MG63 (cell line): ENCODE measurements around the gene EGFR. TPM values are rescaled to one million over a fixed set of nuclear protein-coding genes. Genes with fewer than 3 reads are reported as not detected.

ENCODE experiments used
- DNase-seq: peaks from one replicate; pipeline ENCODE4 v3.0.0-alpha.2; 2020
- H3K27me3 ChIP-seq: fragments of 250-450 bp; sonication (Bioruptor Pico); 2 replicates; pipeline ENCODE4 v1.5.1; 2020; ENCODE audit warnings: mild to moderate bottlenecking, moderate library complexity
- H3K36me3 ChIP-seq: fragments of 250-450 bp; sonication (Bioruptor Pico); 2 replicates; pipeline ENCODE4 v1.5.1; 2020; ENCODE audit warnings: mild to moderate bottlenecking, moderate library complexity
- H3K4me3 ChIP-seq: fragments of 250-450 bp; sonication (Bioruptor Pico); 2 replicates; pipeline ENCODE4 v1.5.1; 2020; ENCODE audit warnings: mild to moderate bottlenecking, moderate library complexity
- H3K9me3 ChIP-seq: fragments of 250-450 bp; sonication (Bioruptor Pico); 2 replicates; pipeline ENCODE4 v1.5.1; 2020; ENCODE audit warnings: mild to moderate bottlenecking, moderate library complexity
- total RNA-seq: library from RNA; depleted of rRNA; stranded (reverse); fragments of >200 nt; shearing (Covaris generic); gene quantifications from 2 replicates; pipeline ENCODE4 v1.2.3, GENCODE V29; 2014; ENCODE audit warnings: low replicate concordance

EGFR gene
- total RNA-seq, 1 experiment from 2014 or later, result 20.3 TPM

DNA sequence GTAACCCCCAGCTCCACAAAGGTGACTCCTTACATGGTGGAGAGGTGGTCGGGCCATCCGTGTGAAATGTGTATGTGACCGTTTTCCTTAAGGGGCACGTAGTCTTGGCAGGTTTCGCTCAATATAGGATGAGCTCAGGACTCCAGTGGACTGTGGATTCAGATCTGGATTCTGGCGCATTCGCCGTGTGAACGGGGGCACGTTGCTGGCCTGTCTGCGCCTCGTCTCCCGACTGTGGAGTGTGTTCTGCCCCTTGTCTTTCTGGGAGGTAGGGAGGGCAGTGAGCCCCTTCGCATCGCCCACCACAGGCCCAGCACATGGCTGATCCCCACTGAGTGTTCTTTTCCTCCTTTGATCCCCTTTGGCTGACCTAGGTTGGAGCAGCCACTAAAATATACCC is 165.1 kb downstream of the EGFR start:
- Histone ChIP-seq H3K4me3 (no peak overlapping the region), H3K27me3 (no peaks in the 10 kb centered on the region), H3K36me3 (peaks cover 77% of the 10 kb centered on the region), H3K9me3 (no peaks in the 10 kb centered on the region)
- DNase-seq, result no peak

- Histone ChIP-seq H3K9me3 (no peaks in the 10 kb centered on the region), H3K36me3 (peaks cover 75% of the 10 kb centered on the region), H3K27me3 (no peaks in the 10 kb centered on the region), H3K4me3 (no peak overlapping the region)
- DNase-seq, result peak; percentile 79
Observed at GRCh38 chr7:55185321-55185802, 166.5 kb downstream of the EGFR start.

GRCh38 chr7:55185941-55186609 is 167.3 kb downstream of the EGFR start:
- peak; percentile 95 for DNase-seq
- H3K36me3 ChIP-seq, result peaks cover 71% of the 10 kb centered on the region
- H3K9me3 ChIP-seq, result no peaks in the 10 kb centered on the region
- H3K4me3 ChIP-seq, result no peak overlapping the region
- no peaks in the 10 kb centered on the region for H3K27me3 ChIP-seq

DNA sequence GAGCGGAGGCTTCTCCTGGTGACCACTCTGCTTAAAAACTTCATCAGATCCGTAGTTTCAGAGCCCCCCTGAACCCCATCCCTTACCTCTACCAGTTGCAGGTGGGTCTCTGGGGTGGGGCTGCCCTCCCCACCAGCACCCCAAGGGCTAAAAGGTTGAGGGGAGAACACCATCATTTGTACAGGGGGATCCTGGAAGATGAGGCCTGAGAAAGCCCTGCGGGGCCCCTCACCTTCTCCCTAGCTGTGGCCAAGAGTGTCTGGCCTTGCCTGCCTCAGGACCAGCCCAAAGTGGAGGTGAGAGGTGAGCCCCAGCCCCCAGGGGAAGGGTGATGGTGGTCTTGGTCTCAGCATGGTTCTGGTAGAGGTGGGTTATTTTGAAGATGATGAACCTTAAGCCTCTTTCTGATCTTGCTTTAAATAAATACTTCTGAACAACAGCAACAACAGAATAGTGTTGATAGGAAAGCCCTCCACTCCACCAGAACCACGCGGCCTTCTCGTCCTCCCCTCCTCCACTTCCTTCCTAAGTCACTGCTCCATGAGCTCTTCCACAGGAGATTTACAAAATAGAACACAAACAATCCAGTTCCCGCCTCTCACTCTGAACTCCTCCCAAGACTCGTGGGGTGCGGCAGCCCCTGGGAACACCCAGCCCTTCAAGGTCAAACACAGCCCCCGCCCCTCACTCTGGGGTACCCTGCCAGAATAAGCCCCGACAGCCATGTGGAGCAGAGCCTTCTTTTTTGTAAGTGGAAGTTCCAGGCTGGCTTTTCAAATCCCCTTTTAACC is 169.1 kb downstream of the EGFR start:
- Histone ChIP-seq H3K27me3 (no peaks in the 10 kb centered on the region), H3K9me3 (no peaks in the 10 kb centered on the region), H3K36me3 (peaks cover 59% of the 10 kb centered on the region), H3K4me3 (no peak overlapping the region)
- no peak for DNase-seq

DNA sequence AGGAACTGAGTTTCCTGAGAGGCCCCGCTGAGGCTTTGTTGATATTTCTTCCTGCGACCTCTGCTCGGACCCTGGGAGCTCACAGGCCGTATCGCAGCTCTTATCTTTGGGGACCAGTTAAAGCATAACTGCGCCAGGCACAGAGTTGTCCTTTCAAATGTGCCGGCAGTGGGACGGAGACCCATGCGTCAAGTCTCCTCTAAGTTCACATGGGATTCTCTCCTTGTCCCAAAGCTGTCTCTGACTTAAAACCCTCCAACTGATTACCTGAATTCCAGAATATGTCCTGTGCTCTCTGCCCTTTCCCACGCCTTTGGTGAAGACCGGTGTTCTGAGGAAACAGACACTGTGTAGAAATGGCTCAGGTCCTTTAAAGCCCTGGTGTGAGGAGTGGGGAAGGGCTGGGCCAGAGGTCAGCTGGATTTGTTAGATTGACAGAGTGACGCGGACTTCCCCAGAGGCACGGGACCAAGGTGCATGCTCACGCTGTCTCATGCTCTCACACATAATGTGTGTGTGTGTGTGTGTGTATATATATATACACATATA is 169.8 kb downstream of the EGFR start:
- Histone ChIP-seq H3K27me3 (no peaks in the 10 kb centered on the region), H3K4me3 (no peak overlapping the region), H3K36me3 (peaks cover 55% of the 10 kb centered on the region), H3K9me3 (no peaks in the 10 kb centered on the region)
- DNase-seq, result no peak

DNA sequence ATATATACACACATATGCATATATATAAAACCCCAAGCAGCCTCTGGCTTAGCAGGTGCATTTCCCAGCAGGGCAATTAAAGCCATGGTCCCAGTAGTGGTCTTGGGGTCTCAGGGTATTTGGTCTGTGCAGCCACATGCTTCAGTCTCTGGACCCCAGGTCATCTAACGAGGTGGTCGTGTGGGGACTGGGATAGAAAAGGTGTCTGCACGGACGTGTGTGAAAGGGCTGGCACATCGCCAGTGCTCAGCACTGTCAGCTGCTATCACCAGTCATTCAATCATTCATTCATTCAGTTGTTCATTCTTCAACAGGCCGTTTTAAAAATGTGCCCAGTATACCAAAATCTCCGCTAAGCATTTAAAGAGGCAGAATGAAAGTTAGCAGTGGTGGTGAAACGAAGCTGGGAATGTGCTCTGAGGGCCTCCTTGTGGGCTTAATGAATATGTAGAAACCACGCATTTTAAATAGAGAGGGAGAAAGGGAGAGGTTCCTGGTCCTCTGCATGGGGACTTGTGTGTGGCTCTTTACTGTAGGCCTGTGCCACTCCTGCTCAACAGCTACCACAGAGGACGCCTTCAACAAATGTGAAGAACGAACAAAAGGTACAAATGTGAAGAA is 170.4 kb downstream of the EGFR start:
- no peaks in the 10 kb centered on the region for H3K9me3 ChIP-seq
- H3K36me3 ChIP-seq, result peaks cover 50% of the 10 kb centered on the region
- no peak overlapping the region for H3K4me3 ChIP-seq
- no peaks in the 10 kb centered on the region for H3K27me3 ChIP-seq
- DNase-seq, result no peak

DNA sequence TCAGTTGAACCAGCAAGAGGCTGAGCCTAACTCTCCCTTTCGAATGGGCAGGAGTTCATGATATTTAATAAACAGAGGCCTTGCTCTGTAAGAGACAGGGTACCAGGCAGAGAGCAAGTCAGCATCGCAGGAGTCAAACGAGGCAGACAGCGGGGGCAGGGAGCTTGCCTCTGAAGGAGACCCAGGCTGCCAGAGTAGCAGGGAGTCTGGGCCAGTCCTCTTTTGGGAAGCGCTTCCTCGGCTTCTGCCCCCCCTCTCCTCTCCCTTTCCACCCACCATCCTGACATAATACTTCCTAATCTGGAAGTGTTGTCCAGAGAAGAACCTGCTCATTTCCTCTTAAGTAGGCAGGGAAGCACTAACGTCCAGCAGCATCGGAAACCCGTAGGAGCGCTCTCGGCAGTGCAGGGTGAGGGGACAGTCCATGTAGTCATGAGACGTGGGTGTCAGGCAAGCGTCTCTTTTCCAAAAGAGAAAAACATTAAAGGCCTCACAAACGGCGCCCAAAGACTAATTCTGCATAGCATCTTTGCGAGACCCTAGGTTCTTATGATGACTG is 171.1 kb downstream of the EGFR start:
- Histone ChIP-seq H3K36me3 (peaks cover 50% of the 10 kb centered on the region), H3K4me3 (no peak overlapping the region), H3K9me3 (no peaks in the 10 kb centered on the region), H3K27me3 (no peaks in the 10 kb centered on the region)
- DNase-seq, result no peak

GRCh38 chr7:55190511-55191160 is 171.8 kb downstream of the EGFR start:
- Histone ChIP-seq H3K9me3 (no peaks in the 10 kb centered on the region), H3K27me3 (no peaks in the 10 kb centered on the region), H3K36me3 (peaks cover 47% of the 10 kb centered on the region), H3K4me3 (no peak overlapping the region)
- no peak for DNase-seq

DNA sequence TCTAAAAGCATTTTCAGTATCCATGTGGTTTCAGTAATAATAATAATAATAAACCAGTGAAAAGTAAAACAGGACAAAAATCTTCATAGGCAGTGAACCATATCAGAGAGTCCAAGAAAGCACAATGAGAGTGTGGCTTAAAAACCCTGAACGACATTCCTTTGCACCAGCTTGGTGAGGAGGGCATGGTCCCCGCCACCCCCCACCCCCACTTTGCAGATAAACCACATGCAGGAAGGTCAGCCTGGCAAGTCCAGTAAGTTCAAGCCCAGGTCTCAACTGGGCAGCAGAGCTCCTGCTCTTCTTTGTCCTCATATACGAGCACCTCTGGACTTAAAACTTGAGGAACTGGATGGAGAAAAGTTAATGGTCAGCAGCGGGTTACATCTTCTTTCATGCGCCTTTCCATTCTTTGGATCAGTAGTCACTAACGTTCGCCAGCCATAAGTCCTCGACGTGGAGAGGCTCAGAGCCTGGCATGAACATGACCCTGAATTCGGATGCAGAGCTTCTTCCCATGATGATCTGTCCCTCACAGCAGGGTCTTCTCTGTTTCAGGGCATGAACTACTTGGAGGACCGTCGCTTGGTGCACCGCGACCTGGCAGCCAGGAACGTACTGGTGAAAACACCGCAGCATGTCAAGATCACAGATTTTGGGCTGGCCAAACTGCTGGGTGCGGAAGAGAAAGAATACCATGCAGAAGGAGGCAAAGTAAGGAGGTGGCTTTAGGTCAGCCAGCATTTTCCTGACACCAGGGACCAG is 172.5 kb downstream of the EGFR start:
- no peaks in the 10 kb centered on the region for H3K27me3 ChIP-seq
- no peak overlapping the region for H3K4me3 ChIP-seq
- H3K36me3 ChIP-seq, result peaks cover 44% of the 10 kb centered on the region
- H3K9me3 ChIP-seq, result no peaks in the 10 kb centered on the region
- DNase-seq, result no peak

DNA sequence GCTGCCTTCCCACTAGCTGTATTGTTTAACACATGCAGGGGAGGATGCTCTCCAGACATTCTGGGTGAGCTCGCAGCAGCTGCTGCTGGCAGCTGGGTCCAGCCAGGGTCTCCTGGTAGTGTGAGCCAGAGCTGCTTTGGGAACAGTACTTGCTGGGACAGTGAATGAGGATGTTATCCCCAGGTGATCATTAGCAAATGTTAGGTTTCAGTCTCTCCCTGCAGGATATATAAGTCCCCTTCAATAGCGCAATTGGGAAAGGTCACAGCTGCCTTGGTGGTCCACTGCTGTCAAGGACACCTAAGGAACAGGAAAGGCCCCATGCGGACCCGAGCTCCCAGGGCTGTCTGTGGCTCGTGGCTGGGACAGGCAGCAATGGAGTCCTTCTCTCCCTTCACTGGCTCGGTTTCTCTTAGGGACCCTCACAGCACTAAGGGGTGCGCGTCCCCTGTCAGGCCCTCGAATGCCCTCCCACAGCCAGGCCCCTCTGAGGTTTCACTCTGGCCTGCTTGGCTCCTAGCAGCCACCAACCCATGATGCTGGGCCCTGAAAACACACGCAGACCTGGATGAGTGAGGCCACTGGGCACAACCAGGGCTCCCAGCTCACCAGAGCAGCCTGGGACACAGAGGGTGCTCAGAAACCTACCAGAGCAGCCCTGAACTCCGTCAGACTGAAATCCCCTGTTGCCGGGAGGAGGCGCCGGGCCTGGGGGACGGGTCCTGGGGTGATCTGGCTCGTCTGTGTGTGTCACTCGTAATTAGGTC is 173.3 kb downstream of the EGFR start:
- no peak overlapping the region for H3K4me3 ChIP-seq
- H3K9me3 ChIP-seq, result no peaks in the 10 kb centered on the region
- peak; percentile 40 for DNase-seq
- no peaks in the 10 kb centered on the region for H3K27me3 ChIP-seq
- H3K36me3 ChIP-seq, result peaks cover 42% of the 10 kb centered on the region

DNA sequence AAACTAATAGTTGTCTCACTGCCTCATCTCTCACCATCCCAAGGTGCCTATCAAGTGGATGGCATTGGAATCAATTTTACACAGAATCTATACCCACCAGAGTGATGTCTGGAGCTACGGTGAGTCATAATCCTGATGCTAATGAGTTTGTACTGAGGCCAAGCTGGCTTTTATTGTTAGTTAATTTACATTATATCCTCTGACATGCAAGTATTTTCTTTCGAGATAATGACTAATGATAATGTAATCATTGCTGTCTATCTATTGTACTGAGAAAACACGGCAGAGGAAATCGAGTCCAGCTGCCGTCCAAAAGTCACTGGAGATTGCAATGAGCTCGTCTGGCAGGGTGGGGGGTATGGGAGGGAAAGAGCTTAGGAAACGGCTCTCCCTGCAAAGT is 173.9 kb downstream of the EGFR start:
- Histone ChIP-seq H3K9me3 (no peaks in the 10 kb centered on the region), H3K4me3 (no peak overlapping the region), H3K36me3 (peaks cover 41% of the 10 kb centered on the region), H3K27me3 (no peaks in the 10 kb centered on the region)
- DNase-seq, result peak; percentile 68

DNA sequence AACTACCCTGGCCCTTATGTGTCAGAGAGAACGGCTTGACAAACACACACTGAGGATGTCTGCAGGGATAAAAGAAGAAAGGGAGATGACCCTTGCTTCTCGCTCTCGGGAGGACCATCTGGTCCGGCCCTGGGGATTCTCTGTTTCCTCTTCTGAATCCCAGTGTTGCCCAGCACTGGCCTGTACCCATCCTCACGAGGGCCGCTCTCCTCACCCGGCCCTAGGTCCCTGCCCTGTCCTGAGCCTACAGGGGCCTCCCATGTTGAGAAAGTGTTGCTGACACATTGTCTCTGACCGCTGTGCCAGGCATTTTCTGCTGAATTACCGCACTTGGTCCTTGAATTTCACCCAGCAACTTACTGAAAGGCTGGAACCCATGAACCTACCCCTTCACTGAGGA is 174.4 kb downstream of the EGFR start:
- no peak for DNase-seq
- H3K9me3 ChIP-seq, result no peaks in the 10 kb centered on the region
- peaks cover 42% of the 10 kb centered on the region for H3K36me3 ChIP-seq
- no peaks in the 10 kb centered on the region for H3K27me3 ChIP-seq
- H3K4me3 ChIP-seq, result no peak overlapping the region

DNA sequence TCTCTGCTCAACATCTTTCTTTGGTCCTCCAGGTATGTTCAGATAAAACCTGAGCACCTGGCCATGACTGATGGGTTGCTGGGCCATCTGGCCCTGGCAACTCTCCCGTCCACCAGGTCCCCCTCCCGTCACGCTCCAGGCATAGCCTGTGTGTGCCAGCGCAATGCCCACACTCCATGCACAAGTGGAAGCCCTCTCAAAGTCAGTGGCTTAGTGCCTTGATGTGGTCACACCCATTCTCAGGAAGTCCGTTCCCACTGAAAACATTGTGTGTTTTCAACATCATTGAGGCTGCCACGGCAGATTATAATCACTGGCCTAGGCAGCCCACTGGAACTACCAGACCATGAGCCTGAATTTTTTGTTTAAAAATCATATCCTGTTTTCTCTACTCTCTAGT is 175.7 kb downstream of the EGFR start:
- no peaks in the 10 kb centered on the region for H3K27me3 ChIP-seq
- H3K4me3 ChIP-seq, result no peak overlapping the region
- DNase-seq, result no peak
- H3K9me3 ChIP-seq, result no peaks in the 10 kb centered on the region
- H3K36me3 ChIP-seq, result peaks cover 49% of the 10 kb centered on the region

DNA sequence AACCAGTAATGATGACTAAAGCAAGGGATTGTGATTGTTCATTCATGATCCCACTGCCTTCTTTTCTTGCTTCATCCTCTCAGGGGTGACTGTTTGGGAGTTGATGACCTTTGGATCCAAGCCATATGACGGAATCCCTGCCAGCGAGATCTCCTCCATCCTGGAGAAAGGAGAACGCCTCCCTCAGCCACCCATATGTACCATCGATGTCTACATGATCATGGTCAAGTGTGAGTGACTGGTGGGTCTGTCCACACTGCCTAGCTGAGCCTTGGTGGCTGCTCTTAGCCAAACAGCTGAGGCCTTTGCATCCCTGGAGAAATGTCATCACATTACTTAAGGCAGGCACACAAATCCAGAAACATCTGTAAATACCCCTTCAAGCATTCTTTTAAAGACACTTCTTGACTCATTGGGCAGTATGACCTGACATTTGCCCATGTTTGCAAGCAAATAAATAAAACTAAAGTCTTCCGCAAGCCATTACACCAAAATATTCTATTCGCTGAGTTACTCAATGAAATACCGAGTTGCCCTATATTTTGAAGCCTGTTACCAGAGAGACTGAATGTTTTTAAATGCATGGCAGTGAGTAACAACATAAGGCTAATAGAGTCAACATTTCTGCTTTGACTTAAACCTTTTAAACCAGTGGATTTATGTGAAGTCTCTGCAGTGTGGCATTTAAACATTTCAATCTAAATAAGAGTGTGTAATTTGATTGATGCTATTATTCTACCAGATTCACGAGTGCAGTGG is 180.0 kb downstream of the EGFR start:
- Histone ChIP-seq H3K27me3 (no peaks in the 10 kb centered on the region), H3K4me3 (no peak overlapping the region), H3K36me3 (peaks cover 77% of the 10 kb centered on the region), H3K9me3 (no peaks in the 10 kb centered on the region)
- DNase-seq, result no peak

DNA sequence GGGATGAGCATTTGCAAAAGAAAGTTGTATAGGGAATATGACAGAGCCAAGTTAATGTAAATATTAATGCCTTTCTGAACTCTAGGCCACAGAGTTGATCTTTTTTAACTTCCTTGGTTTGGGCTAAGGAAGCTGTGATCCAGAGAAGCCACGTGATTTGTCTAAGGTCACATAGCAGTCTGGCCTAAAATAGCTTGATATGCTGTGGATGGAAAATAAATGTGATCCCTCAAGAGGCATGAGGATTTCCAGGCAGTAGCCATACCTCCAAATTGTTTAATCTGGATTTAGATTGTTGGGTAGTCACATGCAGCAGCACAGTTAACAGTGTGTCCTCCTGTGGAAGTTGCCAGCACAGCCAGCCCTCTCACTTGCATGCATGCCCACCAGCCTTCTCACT is 180.6 kb downstream of the EGFR start:
- DNase-seq, result no peak
- Histone ChIP-seq H3K4me3 (no peak overlapping the region), H3K36me3 (peaks cover 80% of the 10 kb centered on the region), H3K27me3 (no peaks in the 10 kb centered on the region), H3K9me3 (no peaks in the 10 kb centered on the region)
